H9 (cell line): ENCODE results near the gene LITAFD. TPM values are rescaled to one million over a fixed set of nuclear protein-coding genes. Genes with fewer than 3 reads are reported as not detected.
A peak's percentile ranks its signal among the peaks of the same experiment; 100 is the strongest.

Experiments used
- DNase-seq: peaks from one replicate; pipeline ENCODE4 v3.0.0-alpha.2; 2017
- H2AFZ ChIP-seq: one replicate; pipeline ENCODE4 v1.6.1; 2013; ENCODE audit warnings: mild to moderate bottlenecking, low read length, control low read depth, moderate library complexity
- H2AK5ac ChIP-seq: 2 replicates; pipeline ENCODE4 v1.6.1; 2013; ENCODE audit warnings: low read length, control low read depth, mixed read lengths; ENCODE audit not compliant: insufficient read length
- H2BK120ac ChIP-seq: one replicate; pipeline ENCODE4 v1.6.1; 2013; ENCODE audit warnings: low read depth, mild to moderate bottlenecking, low read length, control low read depth, inconsistent platforms; ENCODE audit not compliant: poor library complexity, severe bottlenecking
- H2BK12ac ChIP-seq: 2 replicates; pipeline ENCODE4 v1.6.1; 2013; ENCODE audit warnings: low read length, control low read depth, mixed read lengths, low read depth; ENCODE audit not compliant: insufficient read length
- H2BK15ac ChIP-seq: 2 replicates; pipeline ENCODE4 v1.6.1; 2013; ENCODE audit warnings: low read depth, low read length, control low read depth
- H2BK20ac ChIP-seq: one replicate; pipeline ENCODE4 v1.6.1; 2013; ENCODE audit warnings: low read depth, mild to moderate bottlenecking, low read length, control low read depth, inconsistent platforms; ENCODE audit not compliant: poor library complexity, severe bottlenecking
- H2BK5ac ChIP-seq: 2 replicates; pipeline ENCODE4 v1.6.1; 2013; ENCODE audit warnings: low read length, control low read depth, mixed read lengths; ENCODE audit not compliant: insufficient read length
- H3K14ac ChIP-seq: 2 replicates; pipeline ENCODE4 v1.6.1; 2013; ENCODE audit warnings: low read length, control low read depth; ENCODE audit not compliant: insufficient read depth
- H3K18ac ChIP-seq: 2 replicates; pipeline ENCODE4 v1.6.1; 2013; ENCODE audit warnings: low read depth, mild to moderate bottlenecking, mixed read lengths, low read length, control low read depth; ENCODE audit not compliant: insufficient read length
- H3K23ac ChIP-seq: 2 replicates; pipeline ENCODE4 v1.6.1; 2013; ENCODE audit warnings: low read length, control low read depth, mixed read lengths, low read depth; ENCODE audit not compliant: insufficient read length
- H3K23me2 ChIP-seq: 2 replicates; pipeline ENCODE4 v1.6.1; 2013; ENCODE audit warnings: low read depth, mild to moderate bottlenecking, mixed read lengths, low read length, control low read depth; ENCODE audit not compliant: insufficient read length, poor library complexity, severe bottlenecking
- H3K27ac ChIP-seq: 2 replicates; pipeline ENCODE4 v1.5.1; 2013; ENCODE audit warnings: low read length, control low read depth, mixed read lengths, low read depth; ENCODE audit not compliant: insufficient read length
- H3K27me3 ChIP-seq: 2 replicates; pipeline ENCODE4 v1.6.1; 2013; ENCODE audit warnings: low read length, control low read depth, inconsistent platforms; ENCODE audit not compliant: insufficient read depth
- H3K4ac ChIP-seq: 2 replicates; pipeline ENCODE4 v1.6.1; 2013; ENCODE audit warnings: low read depth, mild to moderate bottlenecking, control low read depth, inconsistent platforms, low read length, moderate library complexity
- H3K4me1 ChIP-seq: 2 replicates; pipeline ENCODE4 v1.6.1; 2013; ENCODE audit warnings: low read length, control low read depth, inconsistent platforms; ENCODE audit not compliant: insufficient read depth
- H3K4me2 ChIP-seq: 2 replicates; pipeline ENCODE4 v1.6.1; 2013; ENCODE audit warnings: low read length, control low read depth, mixed read lengths; ENCODE audit not compliant: insufficient read length, insufficient read depth
- H3K56ac ChIP-seq: 2 replicates; pipeline ENCODE4 v1.6.1; 2013; ENCODE audit warnings: low read depth, mild to moderate bottlenecking, mixed read lengths, low read length, control low read depth; ENCODE audit not compliant: insufficient read length
- H3K79me1 ChIP-seq: 2 replicates; pipeline ENCODE4 v1.6.1; 2013; ENCODE audit warnings: low read depth, mild to moderate bottlenecking, moderate library complexity, low read length, control low read depth, inconsistent platforms; ENCODE audit not compliant: insufficient read depth, poor library complexity, severe bottlenecking
- H3K79me2 ChIP-seq: 2 replicates; pipeline ENCODE4 v1.6.1; 2013; ENCODE audit warnings: low read length, control low read depth, inconsistent platforms; ENCODE audit not compliant: insufficient read depth
- H3K9ac ChIP-seq: 2 replicates; pipeline ENCODE4 v1.6.1; 2013; ENCODE audit warnings: low read length, control low read depth, mixed read lengths; ENCODE audit not compliant: insufficient read length; ENCODE audit errors: extremely low read depth
- H3K9me3 ChIP-seq: one replicate; pipeline ENCODE4 v1.6.1; 2013; ENCODE audit warnings: low read depth, low read length, inconsistent platforms; ENCODE audit not compliant: control insufficient read depth
- H3T11ph ChIP-seq: one replicate; pipeline ENCODE4 v1.6.1; 2013; ENCODE audit warnings: mild to moderate bottlenecking, low read length, control low read depth, inconsistent platforms
- H4K20me1 ChIP-seq: one replicate; pipeline ENCODE4 v1.6.1; 2013; ENCODE audit not compliant: control insufficient read depth, insufficient read length, insufficient read depth
- H4K5ac ChIP-seq: 2 replicates; pipeline ENCODE4 v1.6.1; 2013; ENCODE audit warnings: low read depth, mild to moderate bottlenecking, mixed read lengths, low read length, control low read depth; ENCODE audit not compliant: insufficient read length
- H4K8ac ChIP-seq: replicated peaks from 2 replicates; pipeline ENCODE4 v1.6.1; 2013; ENCODE audit warnings: low read length, control low read depth, mixed read lengths, low read depth; ENCODE audit not compliant: insufficient read length
- H4K91ac ChIP-seq: 2 replicates; pipeline ENCODE4 v1.6.1; 2013; ENCODE audit warnings: low read depth, mild to moderate bottlenecking, moderate library complexity, mixed read lengths, low read length, control low read depth; ENCODE audit not compliant: insufficient read length
- H3K27ac Mint-ChIP-seq, 3 experiments: 2 replicates in 2 of 3; 3 replicates in 1 of 3; pipeline ENCODE4 v1.8.0; 2020 to 2021; ENCODE audit warnings: mixed read lengths in 3 of 3, mild to moderate bottlenecking in 1 of 3, moderate library complexity in 1 of 3
- H3K27me3 Mint-ChIP-seq: 2 replicates; pipeline ENCODE4 v1.8.0; 2021; ENCODE audit warnings: low read depth, mild to moderate bottlenecking, moderate library complexity, mixed read lengths
- H3K36me3 Mint-ChIP-seq, 3 experiments: 2 replicates in 2 of 3; 3 replicates in 1 of 3; pipeline ENCODE4 v1.8.0; 2020 to 2021; ENCODE audit warnings: low read depth in 3 of 3, mixed read lengths in 3 of 3; ENCODE audit not compliant: insufficient read depth in 1 of 3
- H3K4me1 Mint-ChIP-seq, 2 experiments: 2 replicates each; pipeline ENCODE4 v1.8.0; 2020; ENCODE audit warnings: mixed read lengths in 2 of 2
- H3K4me3 Mint-ChIP-seq, 2 experiments: 2 replicates in 1 of 2; 3 replicates in 1 of 2; pipeline ENCODE4 v1.8.0; 2020 to 2021; ENCODE audit warnings: mild to moderate bottlenecking in 2 of 2, mixed read lengths in 2 of 2, moderate library complexity in 1 of 2
- H3K9me3 Mint-ChIP-seq, 2 experiments: 2 replicates in 1 of 2; 3 replicates in 1 of 2; pipeline ENCODE4 v1.8.0; 2020; ENCODE audit warnings: mild to moderate bottlenecking in 2 of 2, mixed read lengths in 2 of 2, moderate library complexity in 1 of 2
- CTCF ChIP-seq: fragments of 200-600 bp; sonication (generic); conservative IDR thresholded peaks from 3 replicates; pipeline ENCODE4 v1.8.0; 2021; ENCODE audit warnings: antibody characterized with exemption, mild to moderate bottlenecking
- WGBS: extraction: QIAGEN DNeasy Blood & Tissue Kit; methylation state at CpG from one replicate; pipeline ENCODE4 v1.1.7; 2013; ENCODE audit warnings: missing lambda C conversion rate, low lambda C conversion rate, mixed read lengths; ENCODE audit not compliant: insufficient read length; ENCODE audit errors: extremely low coverage; 5-methylcytosine and 5-hydroxymethylcytosine counted together
- total RNA-seq: library from RNA; stranded (reverse); gene quantifications from 2 replicates; pipeline ENCODE4 v1.2.1, GENCODE V29; 2021

Gene LITAFD
- total RNA-seq, 1 experiment from 2014 or later = not detected

- no peaks in the 10 kb centered on the region for H3K27me3 Mint-ChIP-seq
Observed at GRCh38 chr16:8923199-8923598, 41.0 kb downstream of the LITAFD start.

More at GRCh38 chr16:8923199-8923598, 41.0 kb downstream of the LITAFD start:
- H3K9me3 Mint-ChIP-seq = no peaks in the 10 kb centered on the region
- H3T11ph ChIP-seq = no peak overlapping the region
- H3K27me3 ChIP-seq = no peaks in the 10 kb centered on the region
- no peak overlapping the region for H2BK5ac ChIP-seq
- no peak overlapping the region; a peak in 1 of 7 replicates for H3K27ac Mint-ChIP-seq
- no peak overlapping the region for H2AFZ ChIP-seq
- no peaks in the 10 kb centered on the region for H3K4me1 ChIP-seq
- H3K23ac ChIP-seq = no peak overlapping the region
- DNase-seq = no peak
- no peaks in the 10 kb centered on the region for H3K9me3 ChIP-seq
- no peak overlapping the region for H4K5ac ChIP-seq
- peak; percentile 29; the same call in 1 of the 3 replicates for TF ChIP-seq CTCF
- no peak overlapping the region for H3K56ac ChIP-seq
- no peak overlapping the region for H3K4ac ChIP-seq
- H3K79me1 ChIP-seq = no peaks in the 10 kb centered on the region
- no peaks in the 10 kb centered on the region; a peak in 2 of 4 replicates for H3K4me1 Mint-ChIP-seq
- H2BK12ac ChIP-seq = no peak overlapping the region
- no peak overlapping the region for H3K9ac ChIP-seq
- no peak overlapping the region for H2BK120ac ChIP-seq
- H3K79me2 ChIP-seq = peaks cover 12% of the 10 kb centered on the region; the same call in 1 of the 2 replicates
- H3K18ac ChIP-seq = no peak overlapping the region
- H3K23me2 ChIP-seq = no peaks in the 10 kb centered on the region
- no peaks in the 10 kb centered on the region for H4K20me1 ChIP-seq
- no peak overlapping the region for H2BK15ac ChIP-seq
- H3K4me2 ChIP-seq = no peak overlapping the region
- H2AK5ac ChIP-seq = no peak overlapping the region
- no CpG with 5 or more reads among the region's 11 CpGs for WGBS
- no peak overlapping the region for H4K8ac ChIP-seq
- no peak overlapping the region for H2BK20ac ChIP-seq
- no peak overlapping the region for H3K27ac ChIP-seq
- no peak overlapping the region for H3K14ac ChIP-seq
- no peak overlapping the region for H3K4me3 Mint-ChIP-seq
- H4K91ac ChIP-seq = no peak overlapping the region
- H3K36me3 Mint-ChIP-seq = peaks cover 50 to 82% (median 67%) of the 10 kb centered on the region in 3 experiments; a peak in 6 of 7 replicates
